ENCODE results near the gene CLEC3B.

CLEC3B gene

DNA sequence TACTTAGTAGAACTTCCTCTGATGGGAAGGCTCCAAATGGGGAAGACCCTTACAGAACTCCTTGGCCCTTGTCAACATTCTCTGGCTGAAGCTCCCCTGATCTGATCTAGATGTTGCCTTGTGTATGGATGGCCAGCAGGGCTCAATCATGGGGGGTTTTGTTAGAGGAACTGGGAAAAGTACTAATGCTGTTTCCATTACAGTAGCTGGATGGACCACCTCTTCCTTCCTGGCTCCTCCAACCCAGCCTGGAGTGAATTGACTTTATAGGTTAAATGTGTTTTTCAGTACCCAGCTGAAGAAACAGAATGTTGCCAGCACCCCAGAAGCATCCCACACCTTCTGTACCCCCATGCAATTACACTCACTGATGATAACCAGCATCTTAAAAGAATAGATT lies 22.7 kb upstream of the CLEC3B start:
- DNase-seq (ENCODE audit: low read depth), result no peak

DNA sequence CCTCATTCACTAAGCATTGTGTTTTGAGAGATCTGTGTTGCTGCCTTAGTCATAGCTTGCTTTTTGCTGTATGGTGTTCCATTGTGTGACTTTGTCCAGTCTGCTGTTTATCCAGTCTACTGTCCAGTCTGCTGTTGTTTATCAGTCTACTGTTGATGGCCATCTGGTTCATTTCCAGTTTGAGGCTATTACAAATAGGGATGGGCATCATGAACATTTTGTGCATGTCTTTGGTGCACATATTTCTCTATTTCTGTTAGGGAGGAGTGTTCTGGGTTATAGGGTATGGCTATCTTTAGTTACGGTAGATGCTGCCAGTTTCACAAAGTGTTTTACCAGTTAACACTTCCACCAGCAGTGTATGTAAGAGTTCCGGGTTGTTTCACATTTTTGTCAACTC lies 22.2 kb upstream of the CLEC3B start:
- DNase-seq (ENCODE audit: low read depth), result no peak

DNA sequence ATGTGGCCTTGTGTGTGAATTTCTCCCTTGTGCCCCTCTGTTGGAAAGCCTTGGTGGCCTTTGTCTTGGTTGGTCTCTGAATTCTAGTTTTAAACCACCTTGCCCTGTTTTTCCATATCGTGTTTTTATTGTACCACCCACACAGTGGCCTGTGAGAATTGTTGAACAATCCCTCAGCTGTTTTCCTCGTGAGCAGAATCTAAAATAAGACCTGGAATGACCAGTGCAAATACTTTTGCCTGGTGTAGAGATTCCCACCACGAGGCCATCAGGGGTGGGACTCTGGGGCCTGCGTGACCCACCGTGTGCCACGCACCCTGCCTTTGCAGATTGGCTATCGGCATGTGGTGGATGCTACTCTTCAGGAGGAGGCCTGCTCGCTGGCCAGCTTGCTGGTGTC lies 19.0 kb upstream of the CLEC3B start:
- DNase-seq (ENCODE audit: low read depth), result no peak

- no peak for DNase-seq (ENCODE audit: low read depth)
These were observed 18.0 kb upstream of the CLEC3B start for GRCh38 chr3:45008117-45008516.

GRCh38 chr3:45009868-45010267 lies 16.2 kb upstream of the CLEC3B start:
- DNase-seq (ENCODE audit: low read depth), result no peak

GRCh38 chr3:45010811-45011333 lies 15.2 kb upstream of the CLEC3B start:
- DNase-seq (ENCODE audit: low read depth), result no peak

DNA sequence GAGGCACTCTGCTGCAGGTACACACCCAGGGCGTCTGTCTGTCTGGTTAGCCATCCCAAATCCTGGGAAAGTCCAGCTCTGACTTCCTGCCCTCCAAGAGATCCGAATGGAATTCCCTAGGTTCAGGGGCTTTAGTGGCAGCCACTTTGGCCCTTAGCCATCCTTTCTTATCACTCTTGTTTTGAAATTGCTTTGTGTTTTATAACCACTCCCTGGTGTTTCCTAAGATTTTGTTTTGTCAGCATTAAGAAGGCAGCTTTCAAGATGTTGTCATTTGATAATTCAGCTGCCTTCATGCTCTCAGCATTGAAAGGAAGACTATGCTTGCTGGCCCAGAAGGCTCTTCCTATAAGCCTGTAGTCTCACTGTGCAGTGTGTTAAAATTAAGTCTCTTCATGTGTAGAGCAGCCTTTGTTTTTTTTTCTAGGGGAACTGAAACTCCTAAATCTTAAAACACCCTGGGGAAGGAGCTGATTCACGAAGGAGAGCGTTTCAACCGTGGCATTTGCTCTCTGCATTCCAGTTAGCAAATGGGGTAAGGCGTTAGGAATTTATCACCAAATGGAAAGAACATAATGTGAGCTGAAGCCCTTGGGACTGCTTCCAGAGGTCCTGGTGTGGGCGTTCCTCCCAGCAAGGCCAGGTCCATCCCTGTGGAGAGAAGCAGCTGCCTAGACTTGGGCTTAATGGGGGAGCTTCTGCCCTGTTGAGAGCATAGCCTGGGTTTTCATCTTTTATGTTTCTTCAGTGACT lies 14.2 kb upstream of the CLEC3B start:
- no peak for DNase-seq (ENCODE audit: low read depth)

- DNase-seq (ENCODE audit: low read depth), result no peak
These were observed 13.5 kb upstream of the CLEC3B start for GRCh38 chr3:45012577-45012976.

DNA sequence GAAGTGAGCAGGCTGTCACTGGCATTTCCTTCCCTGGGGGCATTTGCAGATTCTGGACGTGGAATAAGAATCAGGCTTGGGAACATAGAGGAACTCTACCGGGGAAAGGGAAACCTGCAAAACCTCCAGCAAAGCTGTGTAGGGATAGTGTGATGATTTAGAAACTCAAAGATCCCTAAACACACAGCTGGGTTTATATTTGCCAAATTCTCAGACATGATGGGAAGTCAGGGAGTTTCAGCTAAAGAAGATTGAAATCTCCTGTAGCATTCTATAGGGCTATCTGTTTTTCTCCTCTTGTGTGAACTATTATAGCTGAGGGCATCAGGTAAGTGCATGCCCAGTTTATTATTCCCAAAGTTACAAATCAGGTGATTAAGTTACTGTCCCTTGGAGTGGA lies 9.2 kb upstream of the CLEC3B start:
- DNase-seq (ENCODE audit: low read depth), result no peak

DNA sequence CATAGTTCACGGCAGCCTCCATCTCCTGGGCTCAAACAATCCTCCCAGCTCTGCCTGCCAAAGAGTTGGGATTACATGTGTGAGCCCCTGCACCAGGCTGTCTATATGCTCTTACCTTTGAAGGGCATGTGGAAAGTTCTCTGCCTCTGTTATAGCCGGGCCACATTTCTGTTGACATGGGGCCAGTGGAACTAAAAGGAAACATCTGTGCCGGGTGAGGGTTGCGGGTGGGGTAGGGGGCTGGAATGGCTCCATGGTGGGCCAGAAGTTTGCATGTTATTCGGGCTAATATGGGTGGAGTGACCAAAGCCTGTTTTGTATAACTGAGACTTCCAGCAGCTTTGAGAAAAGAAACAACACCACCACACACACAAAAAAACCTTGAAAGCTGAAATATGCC lies 8.3 kb upstream of the CLEC3B start:
- DNase-seq (ENCODE audit: low read depth), result no peak

DNA sequence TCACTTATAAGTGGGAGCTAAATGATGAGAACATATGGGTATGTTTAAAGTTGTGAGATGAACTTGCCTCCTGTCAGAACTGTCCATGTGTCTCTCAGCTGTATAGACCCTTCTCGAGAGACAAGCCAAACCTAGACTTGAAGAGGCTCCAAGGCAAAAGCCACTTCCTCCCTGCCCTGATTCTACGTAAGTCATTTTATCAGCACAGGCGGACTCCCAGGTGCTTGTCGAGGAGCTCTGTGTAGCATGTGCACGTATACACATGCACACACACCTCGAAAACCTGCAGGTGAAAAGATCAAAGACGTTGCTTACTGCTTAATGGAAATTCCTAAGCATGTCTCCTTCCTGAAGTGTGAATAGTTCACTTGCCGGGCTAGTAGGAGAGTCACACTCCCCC lies 5.6 kb upstream of the CLEC3B start:
- no peak for DNase-seq (ENCODE audit: low read depth)

- no peak for DNase-seq (ENCODE audit: low read depth)
These were observed 4.4 kb upstream of the CLEC3B start for GRCh38 chr3:45021524-45022297.

DNA sequence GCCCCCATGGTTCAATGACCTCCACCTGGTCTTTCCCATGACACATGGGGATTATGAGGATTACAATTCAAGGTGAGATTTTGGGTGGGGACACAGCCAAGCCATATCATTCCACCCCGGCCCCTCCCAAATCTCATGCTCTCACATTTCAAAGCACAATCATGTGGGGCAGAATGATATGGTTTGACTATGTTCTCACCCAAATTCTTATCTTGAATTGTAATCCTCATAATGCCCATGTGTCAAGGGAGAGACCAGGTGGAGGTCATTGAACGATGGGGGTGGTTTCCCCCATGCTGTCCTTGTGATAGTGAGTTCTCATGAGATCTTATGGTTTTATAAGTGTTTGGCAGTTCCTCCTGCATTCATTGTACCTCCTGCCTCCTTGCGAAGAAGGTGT lies 2.4 kb upstream of the CLEC3B start:
- no peak for DNase-seq (ENCODE audit: low read depth)

DNA sequence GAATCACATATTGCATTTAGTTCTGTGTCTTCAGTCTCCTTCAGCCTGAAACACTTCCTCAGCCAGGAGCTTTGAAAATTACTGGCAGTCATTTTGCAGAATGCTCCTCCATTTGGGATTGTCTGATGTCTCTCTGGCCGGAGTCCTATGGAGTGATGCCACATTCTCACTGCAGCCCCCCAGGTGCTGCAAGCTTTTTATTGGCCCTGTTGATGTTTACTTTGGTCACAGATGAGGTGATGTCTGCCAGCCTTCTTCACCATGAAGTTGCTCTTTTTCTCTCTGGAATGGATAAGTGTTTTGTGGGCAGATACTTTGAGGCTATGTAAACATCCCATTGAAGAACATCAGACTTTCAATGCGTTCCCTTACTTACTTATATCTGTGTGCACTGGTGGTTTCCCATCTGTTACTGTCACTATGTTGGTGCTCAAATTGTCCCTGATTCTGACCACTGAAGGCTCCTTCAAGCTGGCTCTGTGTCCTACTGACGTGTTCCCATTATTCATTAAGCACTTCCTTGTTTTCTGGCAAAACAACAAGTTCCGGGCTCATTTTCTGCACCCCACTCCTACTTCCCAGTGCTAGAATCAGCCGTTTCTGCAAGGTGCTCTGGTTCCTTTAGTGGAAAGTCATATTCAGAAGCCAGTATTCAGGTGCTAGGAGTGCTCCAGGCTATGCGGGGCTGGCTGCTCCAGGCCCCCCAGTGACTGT lies 1.4 kb upstream of the CLEC3B start:
- DNase-seq (ENCODE audit: low read depth), result no peak

DNA sequence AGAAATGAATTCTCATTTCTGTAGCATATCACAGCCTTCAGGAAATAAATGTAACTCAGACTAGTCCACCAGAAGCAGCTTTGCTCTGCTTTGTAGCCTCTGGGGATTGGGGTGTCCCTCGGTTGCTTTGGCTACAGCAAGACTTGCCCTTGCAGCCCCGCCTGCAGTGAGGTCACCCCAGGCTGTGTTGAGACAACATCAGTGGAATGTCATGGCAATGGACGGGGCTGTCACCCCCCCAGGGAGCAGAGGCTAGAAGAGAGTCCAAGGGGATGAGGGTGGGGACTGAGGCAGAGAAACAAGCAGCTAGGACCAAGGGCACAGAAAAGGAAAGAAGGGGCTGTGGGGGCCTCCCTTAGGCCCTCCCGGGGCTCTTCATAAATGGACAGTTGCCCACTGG lies 854 bp downstream of the CLEC3B start:
- no peak for DNase-seq (ENCODE audit: low read depth)

DNA sequence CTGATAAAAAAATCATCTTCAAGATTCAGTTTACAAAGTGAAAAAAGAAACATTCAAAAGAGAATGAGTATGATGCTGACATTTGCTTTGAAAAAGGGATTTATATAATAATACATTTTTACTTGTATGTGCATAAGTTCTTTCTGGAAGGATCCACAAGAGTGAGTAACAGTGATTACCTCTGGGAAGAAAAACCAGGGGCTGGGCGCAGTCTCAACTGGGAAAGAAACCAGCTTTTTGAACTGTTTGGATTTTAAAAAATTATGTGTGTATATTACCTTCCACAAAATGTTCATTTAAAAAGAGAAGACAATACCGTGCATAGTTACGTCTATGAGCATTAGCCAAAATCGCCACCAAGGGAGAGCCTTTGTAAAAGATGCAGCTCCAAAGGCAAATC lies 1.3 kb downstream of the CLEC3B start:
- no peak for DNase-seq (ENCODE audit: low read depth)

DNA sequence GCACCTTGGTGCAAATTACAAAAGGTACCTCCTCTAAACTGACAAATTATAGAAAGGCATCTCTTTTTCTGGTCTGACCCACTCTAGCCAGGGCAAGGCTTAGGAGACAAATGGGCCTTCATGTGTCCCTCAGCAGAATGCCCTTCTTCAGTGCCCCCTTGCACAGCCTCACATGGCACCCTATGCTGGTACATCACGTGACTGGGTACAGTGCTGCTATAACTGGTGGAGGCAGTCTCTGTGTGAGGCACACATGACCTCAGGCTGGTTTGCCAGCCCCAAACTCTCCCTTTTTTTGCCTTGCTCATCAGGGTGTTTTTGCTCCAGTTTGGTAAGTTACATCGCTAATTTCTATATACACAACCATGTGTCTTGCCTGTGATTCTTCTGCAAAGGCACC lies 3.1 kb downstream of the CLEC3B start:
- no peak for DNase-seq (ENCODE audit: low read depth)

DNA sequence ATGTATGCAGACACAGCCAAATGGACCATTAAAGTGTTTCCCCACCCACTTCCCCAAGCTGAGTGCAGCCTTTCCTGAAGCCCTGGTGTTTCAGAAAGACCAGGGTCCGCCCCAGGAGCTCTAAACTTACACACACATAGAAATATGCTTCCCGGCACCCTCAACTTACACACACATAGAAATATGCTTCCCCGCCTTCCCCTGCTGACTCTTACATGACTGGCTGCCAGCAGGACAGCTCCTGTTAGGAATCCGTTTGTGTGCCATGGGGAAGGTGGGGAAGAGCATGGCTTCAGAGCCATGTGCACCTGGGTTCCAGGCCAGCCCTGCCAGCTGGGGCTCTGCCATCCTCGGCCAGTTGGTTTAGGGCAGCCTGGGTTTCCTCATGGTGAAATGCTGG lies 3.6 kb downstream of the CLEC3B start:
- no peak for DNase-seq (ENCODE audit: low read depth)

- DNase-seq (ENCODE audit: low read depth), result no peak
These were observed 5.4 kb downstream of the CLEC3B start for GRCh38 chr3:45031531-45031930.

DNA sequence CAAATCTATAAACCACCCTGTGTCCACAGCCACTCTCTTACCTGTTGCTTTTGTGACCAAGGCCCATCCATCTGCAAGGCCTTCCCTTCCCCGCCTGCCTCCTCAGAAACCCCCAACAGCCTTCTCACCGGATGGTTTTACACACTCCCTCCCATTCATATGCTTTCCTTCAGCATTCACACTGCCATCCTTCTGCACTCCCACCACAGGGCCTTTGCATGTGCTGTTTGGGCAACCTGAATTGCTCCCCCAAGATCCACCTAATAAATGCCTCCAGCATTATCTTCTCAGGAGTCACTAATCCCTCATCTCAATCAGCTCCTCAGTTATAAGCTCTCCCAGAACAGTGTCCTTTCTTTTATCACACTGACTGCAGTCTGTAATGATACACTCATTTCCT lies 6.0 kb downstream of the CLEC3B start:
- DNase-seq (ENCODE audit: low read depth), result no peak

DNA sequence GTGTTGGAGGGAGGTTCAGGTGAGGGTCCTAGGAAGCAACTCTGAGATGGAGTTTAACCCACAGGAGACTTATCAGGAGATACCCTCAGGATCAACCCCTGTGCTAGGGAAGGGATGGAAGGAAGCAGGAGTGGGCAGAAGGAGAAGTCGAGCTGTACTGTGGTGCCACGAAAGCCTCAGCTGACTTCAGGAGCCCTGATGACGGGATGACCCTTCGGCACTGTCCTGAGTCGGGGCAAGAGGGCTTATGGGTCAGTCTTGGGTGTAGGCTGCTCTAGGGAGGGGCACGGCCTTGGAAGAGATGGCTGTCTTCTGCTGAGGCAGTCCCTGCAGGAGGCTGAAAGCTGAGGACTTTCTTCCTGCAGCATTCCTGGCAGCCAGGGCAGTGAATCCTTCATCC lies 7.7 kb downstream of the CLEC3B start:
- DNase-seq (ENCODE audit: low read depth), result no peak

GRCh38 chr3:45034612-45035252 lies 8.6 kb downstream of the CLEC3B start:
- no peak for DNase-seq (ENCODE audit: low read depth)
